ENCODE results near the gene MBNL2. TPM values are rescaled to one million over a fixed set of nuclear protein-coding genes. Genes with fewer than 3 reads are reported as not detected.

The MBNL2 gene
- total RNA-seq, 2 donors from 2014 or later, result 59.6 to 67.7 TPM

GRCh38 chr13:97337985-97338499 lies 115.9 kb downstream of the MBNL2 start:
- Histone ChIP-seq H3K27ac (peak overlapping the region in 1 of 2 donors; percentile 12), H3K4me3 (no peak overlapping the region), H3K27me3 (replicated peaks; ENCODE audit: insufficient read depth) (no peaks in the 10 kb centered on the region), H3K9me3 (no peaks in the 10 kb centered on the region), H3K36me3 (peaks cover 4% of the 10 kb centered on the region), H3K4me1 (ENCODE audit: control insufficient read depth in 1 of 2, low read depth in 2 of 2) (peaks cover 29 to 58% of the 10 kb centered on the region in 2 donors)
- ATAC-seq (ENCODE audit: insufficient number of reproducible peaks, low FRiP score, low read depth), result no peak
- no peak for DNase-seq (ENCODE audit: low spot score)
- no peak for TF ChIP-seq CTCF (IDR thresholded peaks at IDR 0.05)

GRCh38 chr13:97338571-97338970 lies 116.4 kb downstream of the MBNL2 start:
- Histone ChIP-seq H3K36me3 (peaks cover 4% of the 10 kb centered on the region), H3K4me1 (ENCODE audit: control insufficient read depth in 1 of 2, low read depth in 2 of 2) (peaks cover 29 to 58% of the 10 kb centered on the region in 2 donors), H3K27me3 (replicated peaks; ENCODE audit: insufficient read depth) (no peaks in the 10 kb centered on the region), H3K9me3 (no peaks in the 10 kb centered on the region), H3K27ac (no peak overlapping the region), H3K4me3 (no peak overlapping the region)
- ATAC-seq (ENCODE audit: insufficient number of reproducible peaks, low FRiP score, low read depth), result no peak
- TF ChIP-seq CTCF (IDR thresholded peaks at IDR 0.05), result no peak
- no peak for DNase-seq (ENCODE audit: low spot score)

GRCh38 chr13:97339019-97339987 lies 117.2 kb downstream of the MBNL2 start:
- ATAC-seq (ENCODE audit: insufficient number of reproducible peaks, low FRiP score, low read depth), result peak; percentile 70
- Histone ChIP-seq H3K4me1 (ENCODE audit: control insufficient read depth in 1 of 2, low read depth in 2 of 2) (peaks cover 27 to 55% of the 10 kb centered on the region in 2 donors), H3K4me3 (peak overlapping the region; percentile 16), H3K36me3 (peaks cover 8% of the 10 kb centered on the region), H3K9me3 (no peaks in the 10 kb centered on the region), H3K27ac (peak overlapping the region; percentile 59 to 70), H3K27me3 (replicated peaks; ENCODE audit: insufficient read depth) (no peaks in the 10 kb centered on the region)
- no peak for TF ChIP-seq CTCF (IDR thresholded peaks at IDR 0.05)
- DNase-seq (ENCODE audit: low spot score), result peak; percentile 38

GRCh38 chr13:97339988-97340749 lies 118.0 kb downstream of the MBNL2 start:
- H3K9me3 ChIP-seq, result no peaks in the 10 kb centered on the region
- peak overlapping the region; percentile 59 to 70 for H3K27ac ChIP-seq
- peaks cover 21 to 55% of the 10 kb centered on the region in 2 donors for H3K4me1 ChIP-seq (ENCODE audit: control insufficient read depth in 1 of 2, low read depth in 2 of 2)
- no peak for DNase-seq (ENCODE audit: low spot score)
- no peak for TF ChIP-seq CTCF (IDR thresholded peaks at IDR 0.05)
- ATAC-seq (ENCODE audit: insufficient number of reproducible peaks, low FRiP score, low read depth), result no peak
- peaks cover 8% of the 10 kb centered on the region for H3K36me3 ChIP-seq
- H3K27me3 ChIP-seq (replicated peaks; ENCODE audit: insufficient read depth), result no peaks in the 10 kb centered on the region
- no peak overlapping the region for H3K4me3 ChIP-seq

- Histone ChIP-seq H3K4me1 (ENCODE audit: control insufficient read depth in 1 of 2, low read depth in 2 of 2) (peaks cover 13 to 47% of the 10 kb centered on the region in 2 donors), H3K4me3 (no peak overlapping the region), H3K27ac (no peak overlapping the region), H3K36me3 (peaks cover 8% of the 10 kb centered on the region), H3K27me3 (replicated peaks; ENCODE audit: insufficient read depth) (no peaks in the 10 kb centered on the region), H3K9me3 (no peaks in the 10 kb centered on the region)
- DNase-seq (ENCODE audit: low spot score), result no peak
- TF ChIP-seq CTCF (IDR thresholded peaks at IDR 0.05), result no peak
- ATAC-seq (ENCODE audit: insufficient number of reproducible peaks, low FRiP score, low read depth), result no peak
These were observed 119.0 kb downstream of the MBNL2 start for GRCh38 chr13:97341135-97341534.
